HG03521 (cell line): Measurements from ENCODE around the gene ZNF768.

Source experiments
- ATAC-seq: cut with Tn5 transposase; IDR thresholded peaks from one replicate; pipeline ENCODE4 v1.9.1; 2021; ENCODE audit warnings: mild to moderate bottlenecking, moderate library complexity; ENCODE audit not compliant: unreplicated experiment

ZNF768 gene

GRCh38 chr16:30474074-30474452 lies 52.3 kb downstream of the ZNF768 start:
- ATAC-seq: no peak
